GM20000 (cell line): ENCODE data around the gene MYPN.

ENCODE experiments used
- DNase-seq: peaks from one replicate; pipeline ENCODE4 v3.0.0; 2012; ENCODE audit warnings: low spot score
- CTCF ChIP-seq: IDR thresholded peaks from 2 replicates; pipeline ENCODE4 v1.5.1; 2012; ENCODE audit warnings: mild to moderate bottlenecking, control low read depth; ENCODE audit errors: extremely low read depth, missing control alignments

Gene MYPN

GRCh38 chr10:68107651-68108050 is 1.6 kb upstream of the MYPN start:
- no peak for TF ChIP-seq CTCF
- no peak for DNase-seq

GRCh38 chr10:68108051-68108450 is 1.2 kb upstream of the MYPN start:
- TF ChIP-seq CTCF: no peak
- DNase-seq: no peak

GRCh38 chr10:68108653-68109052 is 635 bp upstream of the MYPN start:
- no peak for TF ChIP-seq CTCF
- no peak for DNase-seq

- DNase-seq: no peak
- TF ChIP-seq CTCF: no peak
Observed at GRCh38 chr10:68110027-68110426, 739 bp downstream of the MYPN start.

DNA sequence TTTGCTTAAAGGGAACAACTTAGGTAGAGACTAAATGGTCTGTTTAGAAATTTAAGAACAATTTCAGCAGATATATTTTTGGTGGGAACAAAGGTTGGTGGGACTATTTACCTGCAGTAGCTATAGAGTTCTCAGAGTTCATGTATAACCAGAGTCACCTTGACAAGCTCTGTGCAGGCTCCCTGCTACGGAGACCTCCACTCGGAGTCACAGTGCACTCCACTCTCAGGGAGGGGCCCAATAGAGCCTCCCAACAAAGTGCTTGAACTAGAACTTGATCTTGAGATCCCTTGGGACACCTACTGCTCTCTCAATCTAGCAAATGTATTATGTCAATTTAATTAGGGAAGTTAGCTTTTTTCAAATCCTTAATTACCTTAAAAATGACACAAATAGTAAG is 2.3 kb downstream of the MYPN start:
- TF ChIP-seq CTCF: no peak
- no peak for DNase-seq

DNA sequence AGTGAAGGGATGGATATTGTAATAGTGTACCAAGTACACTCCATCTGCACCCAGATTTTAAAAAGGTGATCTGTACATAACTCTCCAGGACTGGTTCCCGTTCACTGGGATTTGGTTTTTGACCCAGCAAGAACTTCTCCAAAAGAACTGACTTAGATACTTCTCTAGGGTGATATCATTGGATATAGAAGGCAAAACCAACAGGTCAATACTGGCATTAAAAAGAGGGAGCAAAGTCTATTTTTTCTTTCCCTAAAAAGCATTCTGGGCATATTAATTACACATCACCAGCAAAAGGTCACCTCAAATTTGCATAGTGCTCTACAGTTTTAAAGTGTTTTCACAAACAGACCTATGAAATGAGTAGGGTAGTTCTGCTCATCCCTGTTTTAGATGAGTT is 3.5 kb downstream of the MYPN start:
- no peak for TF ChIP-seq CTCF
- no peak for DNase-seq

GRCh38 chr10:68118657-68119056 is 9.4 kb downstream of the MYPN start:
- DNase-seq: no peak
- no peak for TF ChIP-seq CTCF
